Glutamatergic neuron (in vitro differentiated cells): Measurements from ENCODE around the gene MRPL48. TPM values are rescaled to one million over a fixed set of nuclear protein-coding genes. Genes with fewer than 3 reads are reported as not detected.
A peak's percentile ranks its signal among the peaks of the same experiment; 100 is the strongest.
"Not testable (repeated sequence)": the region's sequence is repeated elsewhere in the genome, so short reads cannot be mapped to it uniquely, and the experiment has no call there.

ENCODE experiments used
- DNase-seq: peaks from one replicate; pipeline ENCODE4 v3.0.0; 2022
- H3K27ac Mint-ChIP-seq: one replicate; pipeline ENCODE4 v1.8.0; 2020; ENCODE audit warnings: mild to moderate bottlenecking, mixed read lengths, inconsistent platforms; ENCODE audit not compliant: unreplicated experiment
- H3K27me3 Mint-ChIP-seq: one replicate; pipeline ENCODE4 v1.8.0; 2020; ENCODE audit warnings: mild to moderate bottlenecking, moderate library complexity, mixed read lengths, inconsistent platforms; ENCODE audit not compliant: unreplicated experiment
- H3K36me3 Mint-ChIP-seq: one replicate; pipeline ENCODE4 v1.8.0; 2020; ENCODE audit warnings: mild to moderate bottlenecking, mixed read lengths, inconsistent platforms; ENCODE audit not compliant: unreplicated experiment
- H3K4me1 Mint-ChIP-seq: one replicate; pipeline ENCODE4 v1.8.0; 2020; ENCODE audit warnings: mild to moderate bottlenecking, low read depth, mixed read lengths, inconsistent platforms; ENCODE audit not compliant: unreplicated experiment
- H3K4me3 Mint-ChIP-seq: one replicate; pipeline ENCODE4 v1.8.0; 2020; ENCODE audit warnings: mild to moderate bottlenecking, mixed read lengths, inconsistent platforms; ENCODE audit not compliant: unreplicated experiment
- H3K9me3 Mint-ChIP-seq: one replicate; pipeline ENCODE4 v1.8.0; 2020; ENCODE audit warnings: mild to moderate bottlenecking, moderate library complexity, mixed read lengths, inconsistent platforms; ENCODE audit not compliant: unreplicated experiment
- CTCF ChIP-seq: fragments of 200-600 bp; sonication (generic); IDR thresholded peaks from one replicate; pipeline ENCODE4 v1.5.0; 2021; ENCODE audit not compliant: partially characterized antibody, unreplicated experiment
- total RNA-seq: library from RNA; stranded (reverse); fragmentation: NEBNext Ultra II Directional; extraction: Animal tissue kit (Norgen Biotek cat#: 25700); gene quantifications from one replicate; pipeline ENCODE4 v1.2.1, GENCODE V29; 2021; ENCODE audit not compliant: unreplicated experiment

MRPL48 gene
- total RNA-seq, 1 donor from 2014 or later: 30.5 TPM

DNA sequence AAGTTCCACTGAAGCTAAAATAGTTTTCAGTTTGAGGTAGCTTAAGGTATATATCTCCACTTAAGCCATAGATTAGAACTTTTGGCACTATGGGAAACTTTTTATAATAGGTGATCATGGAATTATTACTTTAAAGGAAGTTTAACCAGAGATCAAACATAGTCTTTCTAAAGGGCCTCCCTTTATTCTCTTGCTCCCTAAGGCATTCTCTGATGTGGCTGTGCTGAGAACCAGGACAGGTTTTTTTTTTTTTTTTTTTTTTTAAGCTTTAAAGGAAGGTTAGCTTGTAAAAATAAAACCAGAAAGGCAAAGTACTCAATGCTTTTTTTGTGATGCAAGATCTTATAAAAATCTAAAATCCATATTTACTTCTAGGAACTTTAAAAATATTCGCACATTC is 2.9 kb upstream of the MRPL48 start:
- Mint-ChIP-seq H3K27ac (no peak overlapping the region), H3K4me3 (no peak overlapping the region), H3K4me1 (peaks cover 6% of the 10 kb centered on the region), H3K36me3 (no peaks in the 10 kb centered on the region), H3K27me3 (peaks cover 1% of the 10 kb centered on the region), H3K9me3 (peaks cover 6% of the 10 kb centered on the region)
- no peak for TF ChIP-seq CTCF
- DNase-seq: no peak

DNA sequence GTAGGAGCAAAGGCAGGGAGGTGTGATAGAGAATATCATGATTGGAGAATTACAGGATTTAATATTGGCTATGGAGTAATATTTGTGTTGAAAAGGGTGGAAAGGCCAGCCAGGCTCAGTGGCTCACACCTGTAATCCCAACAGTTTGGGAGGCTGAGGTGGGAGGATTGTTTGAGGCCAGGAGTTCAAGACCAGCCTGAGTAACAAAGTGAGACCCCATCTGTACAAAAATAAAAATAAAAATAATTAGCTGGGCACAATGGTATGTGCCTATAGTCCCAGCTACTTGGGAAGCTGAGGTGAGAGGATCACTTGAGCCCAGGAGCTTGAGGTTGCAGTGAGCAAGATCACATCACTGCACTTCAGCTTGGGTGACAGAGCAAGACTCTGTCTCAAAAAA is 2.2 kb upstream of the MRPL48 start:
- not testable (repeated sequence) for H3K27me3 Mint-ChIP-seq, H3K4me1 Mint-ChIP-seq, DNase-seq, H3K36me3 Mint-ChIP-seq, H3K27ac Mint-ChIP-seq, H3K9me3 Mint-ChIP-seq
- H3K4me3 Mint-ChIP-seq: peak overlapping the region; percentile 26

DNA sequence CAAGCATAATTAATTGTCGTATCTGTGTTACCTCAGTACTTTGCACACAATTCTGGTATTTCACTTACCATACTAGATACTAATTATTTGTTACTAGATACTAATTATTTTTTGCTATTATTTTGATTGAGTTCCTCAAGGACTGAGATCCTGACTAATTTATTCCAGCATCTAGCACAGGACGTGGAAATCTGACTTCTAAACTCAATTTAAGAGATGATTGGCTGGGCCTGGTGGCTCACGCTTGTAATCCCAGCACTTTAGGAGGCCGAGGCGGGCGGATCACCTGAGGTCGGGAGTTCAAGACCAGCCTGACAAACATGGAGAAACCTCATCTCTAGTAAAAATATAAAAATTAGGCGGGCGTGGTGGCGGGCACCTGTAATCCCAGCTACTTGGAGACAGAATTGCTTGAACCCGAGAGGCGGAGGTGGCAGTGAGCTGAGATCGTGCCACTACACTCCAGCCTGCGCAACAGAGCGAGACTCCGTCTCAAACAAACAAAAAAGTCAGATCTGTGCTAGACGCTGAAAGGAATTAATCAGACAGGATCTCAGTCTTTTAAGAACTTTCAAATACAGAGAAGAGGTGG is 527 bp upstream of the MRPL48 start:
- peaks cover 1% of the 10 kb centered on the region for H3K27me3 Mint-ChIP-seq
- H3K36me3 Mint-ChIP-seq: no peaks in the 10 kb centered on the region
- peaks cover 6% of the 10 kb centered on the region for H3K9me3 Mint-ChIP-seq
- no peak for DNase-seq
- TF ChIP-seq CTCF: no peak
- H3K4me3 Mint-ChIP-seq: peak overlapping the region; percentile 100
- peaks cover 6% of the 10 kb centered on the region for H3K4me1 Mint-ChIP-seq
- peak overlapping the region; percentile 100 for H3K27ac Mint-ChIP-seq

GRCh38 chr11:73789279-73789670 is 1.6 kb downstream of the MRPL48 start:
- Mint-ChIP-seq H3K27ac (peak overlapping the region; percentile 23), H3K4me1 (peaks cover 6% of the 10 kb centered on the region), H3K36me3 (no peaks in the 10 kb centered on the region), H3K27me3 (peaks cover 1% of the 10 kb centered on the region), H3K9me3 (peaks cover 6% of the 10 kb centered on the region), H3K4me3 (no peak overlapping the region)
- DNase-seq: no peak
- TF ChIP-seq CTCF: no peak

GRCh38 chr11:73792584-73792983 is 4.9 kb downstream of the MRPL48 start:
- TF ChIP-seq CTCF: no peak
- peaks cover 3% of the 10 kb centered on the region for H3K9me3 Mint-ChIP-seq
- DNase-seq: no peak

More at GRCh38 chr11:73792584-73792983, 4.9 kb downstream of the MRPL48 start:
- Mint-ChIP-seq H3K36me3 (no peaks in the 10 kb centered on the region), H3K4me3 (no peak overlapping the region), H3K27me3 (peaks cover 1% of the 10 kb centered on the region), H3K4me1 (peaks cover 2% of the 10 kb centered on the region), H3K27ac (no peak overlapping the region)
